Measurements from ENCODE around the gene ADAM15.

The ADAM15 gene

DNA sequence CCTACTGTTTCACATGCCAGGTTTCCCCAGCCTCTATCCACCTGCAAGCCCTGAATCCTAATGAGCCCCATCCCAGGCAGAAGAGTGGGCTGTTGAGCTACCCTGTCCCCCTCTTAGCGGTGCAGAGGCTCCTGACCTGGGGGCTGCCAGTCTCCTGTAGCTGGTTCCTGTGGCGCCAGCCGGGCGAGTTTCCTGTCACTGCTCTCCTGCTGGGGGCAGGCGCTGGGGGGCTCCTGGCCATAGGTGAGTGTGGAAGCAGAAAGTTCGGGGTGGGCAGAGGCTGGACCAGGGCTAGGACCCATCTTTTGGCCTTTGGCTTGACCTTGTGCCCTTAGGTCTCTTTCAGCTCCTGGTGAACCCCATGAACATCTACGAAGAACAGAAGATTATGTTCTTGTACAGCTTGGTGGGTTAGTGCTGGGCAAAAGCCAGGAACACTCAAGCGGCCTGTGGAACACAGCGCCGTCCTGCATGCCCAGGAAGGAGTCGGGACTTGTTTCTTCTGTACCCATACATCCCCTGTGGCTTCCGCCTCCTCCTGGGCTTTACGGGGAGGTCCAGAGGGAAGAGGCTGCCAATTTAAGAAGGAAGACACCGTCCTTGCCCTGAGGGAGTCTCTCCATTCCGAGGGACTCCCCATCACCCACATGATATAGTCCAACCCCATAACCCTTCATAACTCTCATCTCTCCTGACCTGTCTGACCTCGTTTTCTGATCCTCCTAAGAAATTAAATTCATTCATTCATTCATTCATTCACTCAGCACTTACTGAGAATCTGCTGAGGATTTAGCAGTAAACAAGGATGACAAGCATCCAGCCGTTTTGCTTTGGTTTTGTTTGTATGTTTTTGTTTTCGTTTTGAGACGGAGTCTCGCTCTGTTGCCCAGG lies 16.6 kb upstream of the ADAM15 start:
- DNase-seq (ENCODE audit: low spot score) = no peak
- no peak for TF ChIP-seq CTCF (IDR thresholded peaks at IDR 0.05; ENCODE audit: extremely low read depth, missing control alignments)

- no peak for TF ChIP-seq CTCF (IDR thresholded peaks at IDR 0.05; ENCODE audit: extremely low read depth, missing control alignments)
- no peak for DNase-seq (ENCODE audit: low spot score)
Observed at GRCh38 chr1:155035936-155036335, 15.2 kb upstream of the ADAM15 start.

- no peak for DNase-seq (ENCODE audit: low spot score)
- no peak for TF ChIP-seq CTCF (IDR thresholded peaks at IDR 0.05; ENCODE audit: extremely low read depth, missing control alignments)
Observed at GRCh38 chr1:155037043-155037442, 14.1 kb upstream of the ADAM15 start.

GRCh38 chr1:155037851-155038441 lies 13.2 kb upstream of the ADAM15 start:
- DNase-seq (ENCODE audit: low spot score) = no peak
- no peak for TF ChIP-seq CTCF (IDR thresholded peaks at IDR 0.05; ENCODE audit: extremely low read depth, missing control alignments)

- no peak for DNase-seq (ENCODE audit: low spot score)
- TF ChIP-seq CTCF (IDR thresholded peaks at IDR 0.05; ENCODE audit: extremely low read depth, missing control alignments) = no peak
Observed at GRCh38 chr1:155038602-155039307, 12.4 kb upstream of the ADAM15 start.

GRCh38 chr1:155039308-155039669 lies 11.8 kb upstream of the ADAM15 start:
- TF ChIP-seq CTCF (IDR thresholded peaks at IDR 0.05; ENCODE audit: extremely low read depth, missing control alignments) = no peak

More at GRCh38 chr1:155039308-155039669, 11.8 kb upstream of the ADAM15 start:
- DNase-seq (ENCODE audit: low spot score) = no peak
